Smooth muscle cell of bladder (primary cell): ENCODE measurements around the gene KDM4D. TPM values are rescaled to one million over a fixed set of nuclear protein-coding genes. Genes with fewer than 3 reads are reported as not detected.

Experiments
- total RNA-seq: library from RNA; depleted of rRNA; stranded (reverse); fragments of >200 nt; gene quantifications from 2 replicates; pipeline ENCODE4 v1.2.3, GENCODE V29; 2014

Gene KDM4D
- 0.37 and 0.43 TPM in 2 replicates for total RNA-seq

DNA sequence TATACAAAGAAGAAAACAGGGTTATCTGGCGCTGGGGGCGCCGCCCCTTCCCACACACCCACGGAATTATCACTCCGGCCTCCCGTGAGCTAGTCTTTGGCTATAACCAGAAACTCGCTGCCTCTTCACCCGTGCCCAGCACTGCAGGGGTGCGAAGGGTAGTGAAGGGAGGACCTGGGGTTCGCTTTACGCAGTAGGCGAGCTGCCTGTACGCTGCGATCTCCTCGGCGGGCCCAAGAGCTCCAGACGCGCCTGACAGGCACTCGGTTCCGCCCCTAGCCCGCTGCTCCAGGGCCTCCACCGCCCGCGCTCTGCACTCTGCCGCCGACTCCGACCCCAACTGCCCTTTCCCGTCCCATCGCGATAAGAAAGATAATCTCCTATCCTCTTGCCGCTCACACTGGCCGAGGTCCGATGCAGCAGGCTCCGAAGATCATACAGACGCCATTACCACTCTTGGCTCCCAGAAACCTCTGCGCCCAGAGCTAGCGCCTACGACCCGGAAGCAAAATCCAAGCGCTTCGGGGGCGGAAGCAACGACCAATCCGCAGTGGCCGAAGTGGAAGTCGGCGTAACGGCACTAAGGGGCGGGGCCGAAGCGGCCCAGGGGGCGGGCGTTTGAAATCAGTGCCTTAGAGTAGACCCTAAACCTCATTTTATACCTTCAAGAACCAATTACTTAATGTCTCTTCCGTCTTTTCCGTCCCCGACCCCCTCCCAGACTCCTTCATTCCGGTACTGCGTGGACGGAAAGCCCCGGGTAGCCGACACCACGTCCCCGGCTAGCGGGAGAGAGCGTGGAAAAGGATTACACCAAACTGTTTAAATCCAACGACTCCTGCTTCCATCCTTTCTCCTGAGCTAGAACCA is at the start of gene KDM4D, which contains the start of gene CWC15:
Gene KDM4D (plus strand): TSS at position 611 of the 870 bp plus-strand sequence. CDS start 23,664 bp downstream, outside the sequence.
Gene CWC15 (minus strand): TSS at position 458 of the 870 bp plus-strand sequence. CDS start 1,371 bp downstream, outside the sequence.

DNA sequence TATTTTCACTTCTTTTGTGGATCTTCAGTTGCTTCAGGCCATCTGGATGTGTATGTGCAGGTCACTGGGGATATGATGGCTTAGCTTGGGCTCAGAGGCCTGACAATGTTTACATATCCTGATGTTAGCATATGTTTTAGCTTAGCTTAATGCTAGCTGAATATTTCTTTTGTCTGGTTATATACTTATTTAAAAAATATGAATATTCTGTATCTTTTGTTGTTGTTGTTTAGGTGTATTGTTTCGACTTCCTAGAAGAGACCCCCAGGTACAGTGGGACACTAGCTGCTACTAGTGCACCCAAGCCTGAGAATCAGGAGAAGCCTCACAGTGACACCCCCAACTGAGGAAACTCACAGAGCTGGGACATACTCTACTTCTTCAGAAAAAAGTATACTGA is 51.4 kb downstream of the KDM4D start, which contains the start of gene KDM4E:
Gene KDM4E (plus strand): TSS at position 301 of the 400 bp plus-strand sequence. CDS start 300 bp downstream, outside the sequence.

Other genes with a start within 250 kb of the KDM4D start
- gene AMOTL1, start 205.4 kb upstream of the KDM4D start, total RNA-seq: 32.1 and 49.5 TPM in 2 replicates
- 37.5 and 39.6 TPM in 2 replicates for gene CWC15, start 153 bp upstream of the KDM4D start, total RNA-seq
- not detected in 2 replicates for gene KDM4E, start 51.5 kb downstream of the KDM4D start, total RNA-seq
- gene KDM4F, start 75.7 kb downstream of the KDM4D start, total RNA-seq: not detected in 2 replicates
- gene SRSF8, start 93.2 kb downstream of the KDM4D start, total RNA-seq: 9.7 and 13.5 TPM in 2 replicates
- 23.9 and 48.1 TPM in 2 replicates for gene ENDOD1, start 116.1 kb downstream of the KDM4D start, total RNA-seq